Measurements from ENCODE around the gene AKR1D1. TPM values are rescaled to one million over a fixed set of nuclear protein-coding genes. Genes with fewer than 3 reads are reported as not detected.

AKR1D1 gene
- total and polyA plus RNA-seq, 7 experiments from 2014 or later: not detected

DNA sequence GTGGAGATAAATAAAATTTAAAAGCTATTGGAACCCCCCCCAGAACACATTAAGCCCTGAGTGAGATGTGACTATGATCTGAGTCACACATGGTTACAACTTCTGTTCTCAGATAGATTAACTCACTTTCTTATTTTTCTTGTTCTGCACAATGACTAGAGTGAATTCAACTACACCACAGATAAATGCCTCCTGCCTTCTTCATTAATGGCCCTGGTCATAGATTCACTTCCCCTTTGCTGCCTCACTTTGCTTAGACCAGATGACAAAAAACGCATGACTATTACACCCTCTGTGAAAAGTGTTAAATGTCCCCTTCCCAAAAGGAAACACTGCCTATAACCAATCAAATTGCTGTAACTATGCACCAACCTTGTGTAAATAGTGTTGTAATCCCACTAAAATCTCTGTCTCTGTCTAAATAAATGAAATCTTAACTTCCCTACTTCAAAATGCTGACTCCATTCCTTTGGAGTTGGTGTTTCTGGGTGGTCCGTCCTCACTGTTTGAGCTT, 49.4 kb downstream of the AKR1D1 start:
- no peak overlapping the region for H3K27ac ChIP-seq (ENCODE audit: low read depth, low read length)
- no peak overlapping the region for H3K27ac Mint-ChIP-seq
- CTCF ChIA-PET: no interaction called here
- no peaks in the 10 kb centered on the region for H3K4me1 Mint-ChIP-seq
- no peak overlapping the region for H3K4me3 Mint-ChIP-seq
- peaks cover 0 to 7% (median 0%) of the 10 kb centered on the region in 3 experiments for H3K9me3 ChIP-seq (ENCODE audit: control insufficient read depth in 2 of 3, low read length in 3 of 3)
- DNase-seq (no peak), ATAC-seq (peak; percentile 74)
- no peaks in the 10 kb centered on the region for H3K36me3 Mint-ChIP-seq
- no peaks in the 10 kb centered on the region for H3K27me3 Mint-ChIP-seq
- H3K36me3 ChIP-seq (ENCODE audit: control insufficient read depth in 2 of 3, insufficient read depth in 3 of 3, low read length in 3 of 3): no peaks in the 10 kb centered on the region
- H3K9me3 Mint-ChIP-seq: peaks cover 0 to 9% (median 0%) of the 10 kb centered on the region in 11 donors
- H3K4me3 ChIP-seq (ENCODE audit: low read length): no peak overlapping the region
- no peaks in the 10 kb centered on the region for H3K27me3 ChIP-seq (ENCODE audit: control insufficient read depth in 2 of 2, insufficient read depth in 2 of 2, low read length in 2 of 2)
- intact Hi-C loops (cut with micrococcal nuclease): no loop called here
- no peaks in the 10 kb centered on the region for H3K4me1 ChIP-seq (ENCODE audit: control insufficient read depth in 2 of 2, insufficient read depth in 2 of 2, low read length in 2 of 2)
- POLR2A ChIA-PET: no interaction called here

DNA sequence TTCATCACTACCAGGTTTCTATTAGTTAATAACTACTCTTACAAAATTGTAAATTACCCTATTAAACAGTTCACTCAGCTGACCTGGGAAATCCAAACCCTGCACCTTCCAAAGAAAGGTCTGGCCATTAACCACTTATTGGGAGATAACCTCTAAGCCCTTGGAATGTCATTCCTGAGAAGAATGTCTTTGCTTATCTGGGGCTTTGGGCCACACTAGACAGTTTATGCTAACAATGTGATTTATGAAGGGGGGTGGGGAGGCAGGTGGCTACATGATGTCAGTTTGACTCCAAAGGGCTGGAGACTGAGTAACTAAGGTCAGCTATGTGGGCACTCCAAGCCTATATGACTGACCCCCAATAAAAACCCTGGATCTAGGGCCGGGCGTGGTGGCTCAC, 50.7 kb downstream of the AKR1D1 start:
- Mint-ChIP-seq H3K9me3 (peaks cover 0 to 9% (median 0%) of the 10 kb centered on the region in 11 donors), H3K27me3 (no peaks in the 10 kb centered on the region), H3K4me1 (no peaks in the 10 kb centered on the region), H3K36me3 (no peaks in the 10 kb centered on the region), H3K4me3 (no peak overlapping the region), H3K27ac (no peak overlapping the region)
- intact Hi-C loops (cut with micrococcal nuclease): no loop called here
- no peak overlapping the region for H3K27ac ChIP-seq (ENCODE audit: low read depth, low read length)
- ATAC-seq (no peak), DNase-seq (no peak)
- no peaks in the 10 kb centered on the region for H3K36me3 ChIP-seq (ENCODE audit: control insufficient read depth in 2 of 3, insufficient read depth in 3 of 3, low read length in 3 of 3)
- peaks cover 0 to 7% (median 0%) of the 10 kb centered on the region in 3 experiments for H3K9me3 ChIP-seq (ENCODE audit: control insufficient read depth in 2 of 3, low read length in 3 of 3)
- H3K4me1 ChIP-seq (ENCODE audit: control insufficient read depth in 2 of 2, insufficient read depth in 2 of 2, low read length in 2 of 2): no peaks in the 10 kb centered on the region
- ChIA-PET CTCF (no interaction called here), POLR2A (no interaction called here)
- no peak overlapping the region for H3K4me3 ChIP-seq (ENCODE audit: low read length)
- no peaks in the 10 kb centered on the region for H3K27me3 ChIP-seq (ENCODE audit: control insufficient read depth in 2 of 2, insufficient read depth in 2 of 2, low read length in 2 of 2)

DNA sequence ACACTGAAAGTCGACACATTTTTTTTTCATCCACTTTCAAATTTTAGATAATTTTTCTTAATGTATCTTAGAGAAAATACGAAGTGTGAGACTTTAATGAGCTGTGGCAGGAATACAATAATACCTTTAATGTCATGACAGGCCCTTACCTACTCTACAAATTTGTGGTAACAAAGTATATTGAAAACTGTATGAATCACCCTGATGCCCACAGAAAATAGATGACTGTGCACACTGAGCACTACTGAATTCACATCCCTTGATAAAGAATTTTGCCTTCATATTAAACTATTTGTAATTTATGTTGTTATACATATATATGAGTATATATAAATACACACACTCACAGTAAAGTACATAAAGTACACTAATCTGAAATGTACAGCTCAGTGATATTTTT, 51.7 kb downstream of the AKR1D1 start:
- POLR2A ChIA-PET: no interaction called here
- DNase-seq (no peak), ATAC-seq (no peak)
- no peak overlapping the region for H3K27ac ChIP-seq (ENCODE audit: low read depth, low read length)
- H3K4me3 ChIP-seq (ENCODE audit: low read length): no peak overlapping the region
- no peaks in the 10 kb centered on the region for H3K36me3 Mint-ChIP-seq
- peaks cover 0 to 7% (median 0%) of the 10 kb centered on the region in 3 experiments for H3K9me3 ChIP-seq (ENCODE audit: control insufficient read depth in 2 of 3, low read length in 3 of 3)
- H3K36me3 ChIP-seq (ENCODE audit: control insufficient read depth in 2 of 3, insufficient read depth in 3 of 3, low read length in 3 of 3): no peaks in the 10 kb centered on the region
- H3K27ac Mint-ChIP-seq: no peak overlapping the region
- CTCF ChIA-PET: no interaction called here
- H3K27me3 Mint-ChIP-seq: peaks cover 0 to 4% (median 0%) of the 10 kb centered on the region in 5 donors
- H3K27me3 ChIP-seq (ENCODE audit: control insufficient read depth in 2 of 2, insufficient read depth in 2 of 2, low read length in 2 of 2): no peaks in the 10 kb centered on the region
- H3K9me3 Mint-ChIP-seq: peaks cover 0 to 9% (median 0%) of the 10 kb centered on the region in 11 donors
- no peaks in the 10 kb centered on the region for H3K4me1 Mint-ChIP-seq
- H3K4me1 ChIP-seq (ENCODE audit: control insufficient read depth in 2 of 2, insufficient read depth in 2 of 2, low read length in 2 of 2): no peaks in the 10 kb centered on the region
- intact Hi-C loops (cut with micrococcal nuclease): no loop called here
- H3K4me3 Mint-ChIP-seq: no peak overlapping the region

- no peaks in the 10 kb centered on the region for H3K27me3 ChIP-seq (ENCODE audit: control insufficient read depth in 2 of 2, insufficient read depth in 2 of 2, low read length in 2 of 2)
- H3K27ac Mint-ChIP-seq: no peak overlapping the region
- peaks cover 0 to 7% (median 0%) of the 10 kb centered on the region in 3 experiments for H3K9me3 ChIP-seq (ENCODE audit: control insufficient read depth in 2 of 3, low read length in 3 of 3)
- no peaks in the 10 kb centered on the region for H3K36me3 ChIP-seq (ENCODE audit: control insufficient read depth in 2 of 3, insufficient read depth in 3 of 3, low read length in 3 of 3)
- DNase-seq: no peak
- no peak overlapping the region for H3K27ac ChIP-seq (ENCODE audit: low read depth, low read length)
- ChIA-PET CTCF (no interaction called here), POLR2A (no interaction called here)
- intact Hi-C loops (cut with micrococcal nuclease): no loop called here
- no peaks in the 10 kb centered on the region for H3K4me1 Mint-ChIP-seq
- peaks cover 0 to 7% (median 0%) of the 10 kb centered on the region in 5 donors for H3K27me3 Mint-ChIP-seq
- no peak overlapping the region for H3K4me3 ChIP-seq (ENCODE audit: low read length)
- no peaks in the 10 kb centered on the region for H3K4me1 ChIP-seq (ENCODE audit: control insufficient read depth in 2 of 2, insufficient read depth in 2 of 2, low read length in 2 of 2)
- H3K4me3 Mint-ChIP-seq: no peak overlapping the region
- ATAC-seq: no peak
- peaks cover 0 to 9% (median 0%) of the 10 kb centered on the region in 11 donors for H3K9me3 Mint-ChIP-seq
- no peaks in the 10 kb centered on the region for H3K36me3 Mint-ChIP-seq
Measured at GRCh38 chr7:138129551-138130165, 53.4 kb downstream of the AKR1D1 start.

DNA sequence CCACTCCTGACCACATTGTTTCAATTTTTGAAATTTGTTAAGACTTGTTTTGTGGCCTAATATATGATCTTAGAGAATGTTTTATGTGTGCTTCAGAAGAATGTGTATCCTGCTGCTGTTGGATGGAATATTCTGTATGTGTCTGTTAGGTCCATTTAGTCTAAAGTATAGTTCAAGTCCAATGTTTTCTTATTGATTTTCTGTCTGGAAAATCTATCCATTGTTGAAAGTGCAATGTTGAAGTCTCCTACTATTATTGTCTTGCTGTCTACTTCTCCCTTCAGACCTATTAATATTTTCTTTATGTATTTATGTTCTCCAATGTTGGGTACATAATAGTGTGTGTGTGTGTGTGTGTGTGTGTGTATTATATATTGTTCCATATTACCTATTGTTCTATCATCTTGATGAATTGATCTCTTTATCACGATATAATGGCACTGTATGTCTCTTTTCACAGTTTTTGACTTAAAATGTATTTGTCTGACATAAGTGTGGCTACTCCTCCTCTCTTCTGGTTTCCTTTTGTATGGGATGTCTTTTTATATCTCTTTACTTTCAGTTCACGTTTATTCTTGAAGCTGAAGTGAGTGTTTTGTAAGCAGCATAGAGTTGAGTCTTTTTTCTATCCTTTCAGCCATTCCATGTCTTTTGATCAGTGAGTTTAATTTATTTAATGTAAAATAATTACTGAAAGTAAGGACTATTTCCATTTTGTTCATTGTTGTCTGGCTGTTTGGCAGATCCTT, 61.3 kb downstream of the AKR1D1 start:
- ChIA-PET POLR2A (no interaction called here), CTCF (no interaction called here)
- Histone ChIP-seq H3K36me3 (ENCODE audit: control insufficient read depth in 2 of 3, insufficient read depth in 3 of 3, low read length in 3 of 3) (no peaks in the 10 kb centered on the region), H3K27me3 (ENCODE audit: control insufficient read depth in 2 of 2, insufficient read depth in 2 of 2, low read length in 2 of 2) (no peaks in the 10 kb centered on the region), H3K4me3 (ENCODE audit: low read length) (no peak overlapping the region), H3K9me3 (ENCODE audit: control insufficient read depth in 2 of 3, low read length in 3 of 3) (no peaks in the 10 kb centered on the region), H3K4me1 (ENCODE audit: control insufficient read depth in 2 of 2, insufficient read depth in 2 of 2, low read length in 2 of 2) (peaks cover 0 to 4% of the 10 kb centered on the region in 2 donors), H3K27ac (ENCODE audit: low read depth, low read length) (no peak overlapping the region)
- Mint-ChIP-seq H3K27me3 (peaks cover 11 to 38% (median 16%) of the 10 kb centered on the region in 5 donors), H3K4me3 (no peak overlapping the region), H3K4me1 (no peaks in the 10 kb centered on the region), H3K36me3 (no peaks in the 10 kb centered on the region), H3K9me3 (peaks cover 0 to 6% (median 0%) of the 10 kb centered on the region in 11 donors), H3K27ac (no peak overlapping the region)
- ATAC-seq (no peak), DNase-seq (no peak)
- intact Hi-C loops (cut with micrococcal nuclease): no loop called here

- DNase-seq (no peak), ATAC-seq (no peak)
- Mint-ChIP-seq H3K36me3 (no peaks in the 10 kb centered on the region), H3K4me3 (no peak overlapping the region), H3K27me3 (peaks cover 7 to 45% (median 21%) of the 10 kb centered on the region in 5 donors), H3K9me3 (peaks cover 0 to 5% (median 0%) of the 10 kb centered on the region in 11 donors), H3K27ac (no peak overlapping the region), H3K4me1 (no peaks in the 10 kb centered on the region)
- H3K4me3 ChIP-seq (ENCODE audit: low read length): no peak overlapping the region
- H3K27me3 ChIP-seq (ENCODE audit: control insufficient read depth in 2 of 2, insufficient read depth in 2 of 2, low read length in 2 of 2): no peaks in the 10 kb centered on the region
- ChIA-PET POLR2A (interaction anchor here (0.6 kb wide), 1 partner anchor 104 kb away, joined by 3 read pairs; no protein-coding TSS in a partner anchor), CTCF (interaction anchor here (0.8 kb wide), 1 partner anchor 600 kb away, joined by 3 read pairs; no protein-coding TSS in a partner anchor)
- H3K27ac ChIP-seq (ENCODE audit: low read depth, low read length): no peak overlapping the region
- no peaks in the 10 kb centered on the region for H3K9me3 ChIP-seq (ENCODE audit: control insufficient read depth in 2 of 3, low read length in 3 of 3)
- no peaks in the 10 kb centered on the region for H3K36me3 ChIP-seq (ENCODE audit: control insufficient read depth in 2 of 3, insufficient read depth in 3 of 3, low read length in 3 of 3)
- peaks cover 0 to 4% of the 10 kb centered on the region in 2 donors for H3K4me1 ChIP-seq (ENCODE audit: control insufficient read depth in 2 of 2, insufficient read depth in 2 of 2, low read length in 2 of 2)
- intact Hi-C loops (cut with micrococcal nuclease): no loop called here
Measured at GRCh38 chr7:138138244-138138643, 62.0 kb downstream of the AKR1D1 start.

All from naive thymus-derived CD4-positive, alpha-beta T cell (primary cell).